LNCAP (cell line): Measurements from ENCODE around the gene MEI1.

Source experiments
- TF ChIP-seq, protein P1 (sequence below): fragments of 450-650 bp; IDR thresholded peaks from 2 replicates; pipeline ENCODE4 v1.5.1; 2017; ENCODE audit warnings: mild to moderate bottlenecking

MEI1 gene

GRCh38 chr22:41845380-41846267 is 146.3 kb downstream of the MEI1 start:
- TF ChIP-seq, protein P1, sequence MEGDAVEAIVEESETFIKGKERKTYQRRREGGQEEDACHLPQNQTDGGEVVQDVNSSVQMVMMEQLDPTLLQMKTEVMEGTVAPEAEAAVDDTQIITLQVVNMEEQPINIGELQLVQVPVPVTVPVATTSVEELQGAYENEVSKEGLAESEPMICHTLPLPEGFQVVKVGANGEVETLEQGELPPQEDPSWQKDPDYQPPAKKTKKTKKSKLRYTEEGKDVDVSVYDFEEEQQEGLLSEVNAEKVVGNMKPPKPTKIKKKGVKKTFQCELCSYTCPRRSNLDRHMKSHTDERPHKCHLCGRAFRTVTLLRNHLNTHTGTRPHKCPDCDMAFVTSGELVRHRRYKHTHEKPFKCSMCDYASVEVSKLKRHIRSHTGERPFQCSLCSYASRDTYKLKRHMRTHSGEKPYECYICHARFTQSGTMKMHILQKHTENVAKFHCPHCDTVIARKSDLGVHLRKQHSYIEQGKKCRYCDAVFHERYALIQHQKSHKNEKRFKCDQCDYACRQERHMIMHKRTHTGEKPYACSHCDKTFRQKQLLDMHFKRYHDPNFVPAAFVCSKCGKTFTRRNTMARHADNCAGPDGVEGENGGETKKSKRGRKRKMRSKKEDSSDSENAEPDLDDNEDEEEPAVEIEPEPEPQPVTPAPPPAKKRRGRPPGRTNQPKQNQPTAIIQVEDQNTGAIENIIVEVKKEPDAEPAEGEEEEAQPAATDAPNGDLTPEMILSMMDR, result no peak

DNA sequence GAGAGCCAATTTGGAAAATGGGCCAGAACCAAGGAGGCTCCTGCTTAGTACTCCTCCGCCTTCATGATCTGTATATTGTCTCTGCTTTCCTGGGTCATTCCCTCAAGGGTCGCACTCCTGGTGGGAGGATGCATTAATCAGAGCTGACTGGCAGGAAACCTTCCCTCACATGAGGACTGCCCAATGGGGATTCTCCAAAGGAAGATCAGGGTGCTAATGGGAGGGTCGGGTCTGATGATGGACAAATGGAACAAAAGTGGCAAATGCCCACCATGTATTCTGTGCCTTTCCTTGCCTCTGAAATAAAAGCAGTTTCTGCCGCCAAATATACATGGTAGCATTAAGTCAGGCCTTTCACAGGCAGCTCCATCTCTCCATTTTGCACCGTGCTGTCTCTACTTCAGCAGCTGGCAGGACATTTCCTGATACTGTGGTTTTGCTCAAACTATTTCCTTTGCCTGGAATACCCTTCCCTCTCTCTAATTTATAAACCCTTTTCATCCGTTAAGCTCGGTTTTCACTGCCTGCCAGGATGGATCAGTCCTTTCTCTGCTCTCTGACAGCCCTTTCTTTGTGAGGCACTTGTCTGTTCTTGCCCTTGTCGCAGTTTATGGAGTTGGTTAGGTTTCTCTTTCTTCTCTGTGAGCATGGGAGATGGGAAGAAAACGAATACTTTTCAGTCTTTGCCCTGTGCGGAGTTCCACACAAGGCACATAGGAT is 147.1 kb downstream of the MEI1 start:
- TF ChIP-seq, protein P1, result no peak

- TF ChIP-seq, protein P1, result no peak
Observed at GRCh38 chr22:41847300-41847699, 148.0 kb downstream of the MEI1 start.

- TF ChIP-seq, protein P1, result no peak
Observed at GRCh38 chr22:41848468-41848867, 149.2 kb downstream of the MEI1 start.
